ENCODE results near the gene RAB11FIP3.

RAB11FIP3 gene

GRCh38 chr16:535446-536405 lies 110.3 kb downstream of the RAB11FIP3 start:
- no peak for DNase-seq

GRCh38 chr16:536746-537145 lies 111.3 kb downstream of the RAB11FIP3 start:
- no peak for DNase-seq

GRCh38 chr16:537415-538335 lies 112.2 kb downstream of the RAB11FIP3 start:
- DNase-seq: no peak

GRCh38 chr16:539901-540530 lies 114.6 kb downstream of the RAB11FIP3 start:
- no peak for DNase-seq

- no peak for DNase-seq
These were observed 115.3 kb downstream of the RAB11FIP3 start for GRCh38 chr16:540645-541340.

GRCh38 chr16:543301-544164 lies 118.1 kb downstream of the RAB11FIP3 start:
- no peak for DNase-seq

GRCh38 chr16:544517-544916 lies 119.1 kb downstream of the RAB11FIP3 start:
- DNase-seq: no peak

GRCh38 chr16:546909-547770 lies 121.7 kb downstream of the RAB11FIP3 start:
- no peak for DNase-seq

- DNase-seq: no peak
These were observed 123.1 kb downstream of the RAB11FIP3 start for GRCh38 chr16:548586-548985.

- no peak for DNase-seq
These were observed 124.3 kb downstream of the RAB11FIP3 start for GRCh38 chr16:549544-550263.

GRCh38 chr16:551210-551609 lies 125.8 kb downstream of the RAB11FIP3 start:
- no peak for DNase-seq

- no peak for DNase-seq
These were observed 126.7 kb downstream of the RAB11FIP3 start for GRCh38 chr16:552171-552570.

GRCh38 chr16:553601-554296 lies 128.3 kb downstream of the RAB11FIP3 start:
- no peak for DNase-seq

GRCh38 chr16:554297-554621 lies 128.8 kb downstream of the RAB11FIP3 start:
- DNase-seq: no peak

GRCh38 chr16:554640-555365 lies 129.4 kb downstream of the RAB11FIP3 start:
- DNase-seq: no peak

GRCh38 chr16:555528-556473 lies 130.4 kb downstream of the RAB11FIP3 start:
- no peak for DNase-seq
